Measurements from ENCODE around the gene CST3. TPM values are rescaled to one million over a fixed set of nuclear protein-coding genes. Genes with fewer than 3 reads are reported as not detected.
"Not testable (repeated sequence)": the region's sequence is repeated elsewhere in the genome, so short reads cannot be mapped to it uniquely, and the experiment has no call there.

CST3 gene, protein sequence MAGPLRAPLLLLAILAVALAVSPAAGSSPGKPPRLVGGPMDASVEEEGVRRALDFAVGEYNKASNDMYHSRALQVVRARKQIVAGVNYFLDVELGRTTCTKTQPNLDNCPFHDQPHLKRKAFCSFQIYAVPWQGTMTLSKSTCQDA
- total RNA-seq (2021; ENCODE audit: unreplicated experiment) = 158 TPM
- 211 TPM for polyA plus RNA-seq (2012; ENCODE audit: insufficient read length)
- percentile 51 among the genes with signal in this experiment for Bru-seq, nascent RNA
- percentile 52 among the genes with signal in this experiment for BruChase-seq, experiment 1, labeled RNA remaining after a 2-hour chase
- percentile 58 among the genes with signal in this experiment for BruChase-seq, experiment 2, labeled RNA remaining after a 6-hour chase
- long read RNA-seq, transcript CST3-201 (3 exons, 873 nt) = major isoform, 102 of 112 reads
- long read RNA-seq, partial matches to known transcripts = 3 of 112 reads
- long read RNA-seq, other reads (novel, unspliced or antisense) = 7 of 112 reads

DNA sequence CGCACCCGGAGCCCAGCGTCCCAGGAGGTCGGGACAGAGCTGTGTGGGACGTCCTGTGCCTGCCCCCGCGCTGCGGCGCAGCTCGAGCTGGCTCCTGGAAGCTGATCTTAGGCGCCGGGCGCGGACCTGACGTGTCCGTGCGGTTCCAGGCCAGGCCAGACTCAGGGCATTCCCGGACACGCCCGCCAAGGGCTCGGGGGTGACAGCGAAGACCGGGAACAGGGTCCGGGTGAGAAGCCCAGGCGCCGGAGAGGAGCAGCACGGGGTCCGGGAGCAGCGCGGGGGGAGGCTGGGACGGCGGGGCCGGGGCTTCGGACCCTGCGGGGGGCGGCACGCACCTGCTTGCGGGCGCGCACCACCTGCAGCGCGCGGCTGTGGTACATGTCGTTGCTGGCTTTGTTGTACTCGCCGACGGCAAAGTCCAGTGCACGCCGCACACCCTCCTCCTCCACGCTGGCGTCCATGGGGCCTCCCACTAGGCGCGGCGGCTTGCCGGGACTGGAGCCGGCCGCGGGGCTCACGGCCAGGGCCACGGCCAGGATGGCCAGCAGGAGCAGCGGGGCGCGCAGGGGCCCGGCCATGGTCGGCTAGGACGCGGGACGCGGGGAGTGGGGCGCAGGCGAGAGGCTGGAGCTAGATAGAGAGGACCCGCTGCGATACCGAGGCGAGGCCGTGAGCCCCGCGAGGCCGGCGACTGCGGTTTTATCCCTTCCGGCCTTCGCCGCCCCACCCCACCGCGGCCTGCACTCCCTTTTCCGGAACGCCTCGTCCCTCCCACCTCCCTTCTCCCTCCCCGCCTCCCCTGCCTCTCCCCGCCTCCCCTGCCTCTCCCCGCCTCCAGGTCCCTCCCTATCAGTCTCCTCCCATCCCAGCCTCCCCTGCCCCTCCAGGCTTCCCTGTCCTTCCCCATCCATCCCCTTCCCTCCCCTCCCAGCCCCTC is at the start of gene CST3:
TSS of gene CST3 (minus strand) at position 674 of the 940 bp plus-strand sequence. CDS start at position 581, 93 bp downstream.
- no TSS peak for BruUV-seq (replicated peaks)
- no peaks in the 10 kb centered on the region for H3K9me3 ChIP-seq (ENCODE audit: control insufficient read depth, insufficient read depth, low read depth, low read length)
- ChIA-PET POLR2A (no interaction called here), CTCF (no interaction called here)
- no peaks in the 10 kb centered on the region for H3K27me3 ChIP-seq (ENCODE audit: control insufficient read depth, insufficient read depth, low read length)
- TF ChIP-seq TCF7L2 (IDR thresholded peaks at IDR 0.05; ENCODE audit: low read depth, low read length) (no peak), SIN3A (IDR thresholded peaks at IDR 0.05; ENCODE audit: borderline replicate concordance, insufficient read depth, low read depth, low read length) (peak; percentile 59; the same call in 1 of the 2 replicates), POLR2AphosphoS5 (IDR thresholded peaks at IDR 0.05; ENCODE audit: low read depth, low read length) (peak; percentile 82)
- peak within 1 kb of the TSS; percentile 76 to 88 for H3K4me3 ChIP-seq (ENCODE audit: low read depth in 2 of 2, low read length in 2 of 2)
- in situ Hi-C loops (cut with HindIII; ENCODE audit: low pct_unique_long_range_greater_than_20kb, low sequenced_read_pairs) (no loop called here), intact Hi-C loops (cut with micrococcal nuclease; ENCODE audit: unreplicated experiment) (no loop called here)
- peak within 1 kb of the TSS; percentile 36 for H3K27ac ChIP-seq (ENCODE audit: low read length)
- DNase-seq (ENCODE audit: low read depth, low spot score) = peak; percentile 25
- ATAC-seq = peak; percentile 91
- peaks cover 8% of the 10 kb centered on the region for H3K4me1 ChIP-seq (ENCODE audit: control insufficient read depth, insufficient read depth, low read length)
- H3K36me3 ChIP-seq (ENCODE audit: control insufficient read depth, insufficient read depth, low read length) = no peaks in the 10 kb centered on the region

DNA sequence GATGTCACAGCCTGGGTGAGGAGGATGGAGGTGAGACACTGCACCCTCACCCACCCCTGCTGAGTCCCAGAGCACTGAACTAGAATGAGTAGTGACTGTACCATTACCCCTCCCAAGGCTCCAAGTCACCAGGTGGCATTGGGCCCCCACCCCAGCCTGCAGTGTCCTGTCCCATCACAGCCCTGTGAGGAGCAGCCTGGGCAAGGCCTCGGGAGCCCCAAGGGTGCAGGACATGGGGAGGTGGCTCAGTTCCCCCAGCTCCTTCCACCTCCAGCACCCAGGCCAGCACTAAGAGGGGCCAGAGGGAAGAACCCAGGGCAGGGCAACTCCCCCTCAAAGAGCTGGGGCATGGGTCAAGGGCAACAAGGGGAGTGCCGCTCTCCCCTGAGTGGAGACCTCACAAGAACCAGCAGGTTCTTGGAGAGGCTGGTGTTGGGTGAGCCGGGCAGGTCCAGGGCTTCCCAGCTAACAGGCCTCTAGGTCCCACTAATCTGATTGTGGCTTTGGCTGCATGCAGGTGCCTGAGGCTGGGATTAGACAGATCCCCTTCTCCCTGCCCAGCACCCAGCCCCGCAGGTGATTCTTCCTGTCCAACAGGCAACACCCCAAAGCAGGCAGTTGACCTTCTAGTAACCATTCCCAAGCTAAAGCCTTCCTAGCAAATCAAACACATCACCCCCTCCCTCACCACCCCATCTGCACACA is 48.4 kb upstream of the CST3 start:
- no peaks in the 10 kb centered on the region for H3K9me3 ChIP-seq (ENCODE audit: control insufficient read depth, insufficient read depth, low read depth, low read length)
- in situ Hi-C loops (cut with HindIII; ENCODE audit: low pct_unique_long_range_greater_than_20kb, low sequenced_read_pairs) = no loop called here
- no peak overlapping the region for H3K27ac ChIP-seq (ENCODE audit: low read length)
- DNase-seq (ENCODE audit: low read depth, low spot score) = no peak
- CTCF ChIA-PET = no interaction called here
- BruUV-seq (replicated peaks) = no TSS peak
- intact Hi-C loops (cut with micrococcal nuclease; ENCODE audit: unreplicated experiment) = no loop called here
- TF ChIP-seq POLR2AphosphoS5 (IDR thresholded peaks at IDR 0.05; ENCODE audit: low read depth, low read length) (no peak), SIN3A (IDR thresholded peaks at IDR 0.05; ENCODE audit: borderline replicate concordance, insufficient read depth, low read depth, low read length) (no peak), TCF7L2 (IDR thresholded peaks at IDR 0.05; ENCODE audit: low read depth, low read length) (no peak)
- TF ChIP-seq, protein P1, sequence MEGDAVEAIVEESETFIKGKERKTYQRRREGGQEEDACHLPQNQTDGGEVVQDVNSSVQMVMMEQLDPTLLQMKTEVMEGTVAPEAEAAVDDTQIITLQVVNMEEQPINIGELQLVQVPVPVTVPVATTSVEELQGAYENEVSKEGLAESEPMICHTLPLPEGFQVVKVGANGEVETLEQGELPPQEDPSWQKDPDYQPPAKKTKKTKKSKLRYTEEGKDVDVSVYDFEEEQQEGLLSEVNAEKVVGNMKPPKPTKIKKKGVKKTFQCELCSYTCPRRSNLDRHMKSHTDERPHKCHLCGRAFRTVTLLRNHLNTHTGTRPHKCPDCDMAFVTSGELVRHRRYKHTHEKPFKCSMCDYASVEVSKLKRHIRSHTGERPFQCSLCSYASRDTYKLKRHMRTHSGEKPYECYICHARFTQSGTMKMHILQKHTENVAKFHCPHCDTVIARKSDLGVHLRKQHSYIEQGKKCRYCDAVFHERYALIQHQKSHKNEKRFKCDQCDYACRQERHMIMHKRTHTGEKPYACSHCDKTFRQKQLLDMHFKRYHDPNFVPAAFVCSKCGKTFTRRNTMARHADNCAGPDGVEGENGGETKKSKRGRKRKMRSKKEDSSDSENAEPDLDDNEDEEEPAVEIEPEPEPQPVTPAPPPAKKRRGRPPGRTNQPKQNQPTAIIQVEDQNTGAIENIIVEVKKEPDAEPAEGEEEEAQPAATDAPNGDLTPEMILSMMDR (IDR thresholded peaks at IDR 0.05) = no peak
- TF ChIP-seq, protein P2, sequence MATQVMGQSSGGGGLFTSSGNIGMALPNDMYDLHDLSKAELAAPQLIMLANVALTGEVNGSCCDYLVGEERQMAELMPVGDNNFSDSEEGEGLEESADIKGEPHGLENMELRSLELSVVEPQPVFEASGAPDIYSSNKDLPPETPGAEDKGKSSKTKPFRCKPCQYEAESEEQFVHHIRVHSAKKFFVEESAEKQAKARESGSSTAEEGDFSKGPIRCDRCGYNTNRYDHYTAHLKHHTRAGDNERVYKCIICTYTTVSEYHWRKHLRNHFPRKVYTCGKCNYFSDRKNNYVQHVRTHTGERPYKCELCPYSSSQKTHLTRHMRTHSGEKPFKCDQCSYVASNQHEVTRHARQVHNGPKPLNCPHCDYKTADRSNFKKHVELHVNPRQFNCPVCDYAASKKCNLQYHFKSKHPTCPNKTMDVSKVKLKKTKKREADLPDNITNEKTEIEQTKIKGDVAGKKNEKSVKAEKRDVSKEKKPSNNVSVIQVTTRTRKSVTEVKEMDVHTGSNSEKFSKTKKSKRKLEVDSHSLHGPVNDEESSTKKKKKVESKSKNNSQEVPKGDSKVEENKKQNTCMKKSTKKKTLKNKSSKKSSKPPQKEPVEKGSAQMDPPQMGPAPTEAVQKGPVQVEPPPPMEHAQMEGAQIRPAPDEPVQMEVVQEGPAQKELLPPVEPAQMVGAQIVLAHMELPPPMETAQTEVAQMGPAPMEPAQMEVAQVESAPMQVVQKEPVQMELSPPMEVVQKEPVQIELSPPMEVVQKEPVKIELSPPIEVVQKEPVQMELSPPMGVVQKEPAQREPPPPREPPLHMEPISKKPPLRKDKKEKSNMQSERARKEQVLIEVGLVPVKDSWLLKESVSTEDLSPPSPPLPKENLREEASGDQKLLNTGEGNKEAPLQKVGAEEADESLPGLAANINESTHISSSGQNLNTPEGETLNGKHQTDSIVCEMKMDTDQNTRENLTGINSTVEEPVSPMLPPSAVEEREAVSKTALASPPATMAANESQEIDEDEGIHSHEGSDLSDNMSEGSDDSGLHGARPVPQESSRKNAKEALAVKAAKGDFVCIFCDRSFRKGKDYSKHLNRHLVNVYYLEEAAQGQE (IDR thresholded peaks at IDR 0.05; ENCODE audit: insufficient read depth in 1 of 2, low read depth in 2 of 2, low read length in 1 of 2) = no peak
- POLR2A ChIA-PET = no interaction called here
- no peak overlapping the region for H3K4me3 ChIP-seq (ENCODE audit: low read depth in 2 of 2, low read length in 2 of 2)
- H3K27me3 ChIP-seq (ENCODE audit: control insufficient read depth, insufficient read depth, low read length) = no peaks in the 10 kb centered on the region
- no peak for ATAC-seq
- no peaks in the 10 kb centered on the region for H3K4me1 ChIP-seq (ENCODE audit: control insufficient read depth, insufficient read depth, low read length)
- H3K36me3 ChIP-seq (ENCODE audit: control insufficient read depth, insufficient read depth, low read length) = no peaks in the 10 kb centered on the region

DNA sequence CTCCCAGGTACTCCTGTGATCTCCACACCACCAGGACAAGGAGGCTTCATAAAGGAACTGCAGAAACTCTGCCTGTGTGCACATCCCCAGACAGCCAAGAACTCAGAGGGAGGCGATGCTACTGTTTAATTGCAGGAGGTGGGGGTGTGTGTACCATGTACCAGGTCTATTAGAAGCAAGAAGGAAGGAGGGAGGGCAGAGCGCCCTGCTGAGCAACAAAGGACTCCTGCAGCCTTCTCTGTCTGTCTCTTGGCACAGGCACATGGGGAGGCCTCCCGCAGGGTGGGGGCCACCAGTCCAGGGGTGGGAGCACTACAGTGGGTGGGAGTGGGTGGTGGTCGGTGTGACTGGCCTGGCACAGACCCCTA is 47.8 kb upstream of the CST3 start:
- DNase-seq (ENCODE audit: low read depth, low spot score); BruUV-seq (replicated peaks); H3K4me1 ChIP-seq (ENCODE audit: control insufficient read depth, insufficient read depth, low read length); H3K4me3 ChIP-seq (ENCODE audit: low read depth in 2 of 2, low read length in 2 of 2); H3K9me3 ChIP-seq (ENCODE audit: control insufficient read depth, insufficient read depth, low read depth, low read length); in situ Hi-C loops (cut with HindIII; ENCODE audit: low pct_unique_long_range_greater_than_20kb, low sequenced_read_pairs); CTCF ChIA-PET; H3K27me3 ChIP-seq (ENCODE audit: control insufficient read depth, insufficient read depth, low read length); intact Hi-C loops (cut with micrococcal nuclease; ENCODE audit: unreplicated experiment); H3K27ac ChIP-seq (ENCODE audit: low read length); H3K36me3 ChIP-seq (ENCODE audit: control insufficient read depth, insufficient read depth, low read length); POLR2A ChIA-PET; ATAC-seq: not testable (repeated sequence)
